Activated CD4-positive, alpha-beta T cell treated with anti-CD3 and anti-CD28 coated beads for 48 hours (primary cell): ENCODE results near the gene RELL2.
A peak's percentile ranks its signal among the peaks of the same experiment; 100 is the strongest.

ENCODE experiments used
- DNase-seq: peaks from one replicate; pipeline ENCODE4 v3.0.0-alpha.2; 2020

The RELL2 gene

DNA sequence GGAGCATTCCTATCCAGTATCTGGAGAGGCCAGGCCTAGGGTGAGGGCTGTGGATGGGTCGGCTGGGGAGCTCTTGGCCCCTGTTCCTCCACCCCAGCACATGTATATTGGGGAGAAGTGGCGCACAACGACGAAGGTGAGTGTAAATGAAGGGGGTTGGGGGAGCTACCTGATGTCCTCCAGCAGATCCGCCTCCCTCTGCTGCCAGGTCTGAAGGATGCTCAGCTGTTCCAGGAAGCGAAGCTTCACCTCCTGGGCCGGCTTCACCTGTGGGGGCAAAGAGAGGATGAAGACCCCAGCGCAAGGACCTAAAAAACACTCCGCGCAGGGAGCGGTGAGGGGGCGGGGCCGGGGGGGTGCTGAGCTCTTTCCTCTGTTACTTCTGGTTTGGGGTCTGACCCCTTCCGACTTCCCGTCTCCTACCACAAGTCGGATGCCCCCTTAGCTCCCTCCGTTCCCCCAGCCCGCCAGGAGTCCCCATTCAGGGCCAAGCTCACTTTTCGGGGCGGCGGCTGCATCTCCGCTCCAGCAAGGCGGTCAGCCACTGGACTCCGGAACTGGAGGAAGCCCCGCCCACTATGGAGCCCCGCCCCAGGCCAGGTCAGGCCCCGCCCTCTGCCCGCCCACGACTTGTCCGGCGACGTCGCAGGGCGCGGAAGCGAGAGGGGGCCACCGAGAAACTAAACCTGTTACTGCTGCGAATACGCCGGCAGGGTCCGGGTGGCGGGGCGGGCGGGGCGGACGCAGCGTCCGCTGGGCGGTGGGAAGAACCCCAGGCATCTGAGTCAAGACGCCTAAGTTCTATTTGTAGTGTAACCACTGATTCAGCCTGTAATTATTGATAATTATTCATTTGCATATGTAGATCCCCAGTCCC is 14.3 kb downstream of the RELL2 start, which contains the start of gene FCHSD1:
Gene FCHSD1, minus strand, starts transcription at position 568 of the 877 bp plus-strand sequence. Its CDS starts 50 bp downstream, at position 518.
- DNase-seq, result peak; percentile 85

DNA sequence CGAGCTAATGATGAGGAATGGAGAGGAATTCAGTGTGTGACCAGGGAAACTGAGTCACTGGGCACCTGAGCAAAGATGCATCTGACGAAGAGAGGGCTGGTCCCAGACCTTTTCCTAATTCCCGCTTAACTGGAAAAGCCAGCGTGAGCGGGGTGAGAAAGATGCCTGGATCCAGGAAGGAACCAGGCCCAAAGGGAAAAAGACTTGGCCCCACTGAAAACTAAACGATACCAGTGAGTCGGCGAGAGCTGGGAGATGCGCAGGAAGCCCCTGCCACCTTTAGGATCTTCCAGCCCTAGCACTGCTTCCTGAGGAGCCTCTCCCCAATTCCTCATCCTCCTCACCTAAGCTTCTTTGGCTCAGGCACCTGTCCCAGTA is 14.9 kb downstream of the RELL2 start:
- DNase-seq, result no peak

DNA sequence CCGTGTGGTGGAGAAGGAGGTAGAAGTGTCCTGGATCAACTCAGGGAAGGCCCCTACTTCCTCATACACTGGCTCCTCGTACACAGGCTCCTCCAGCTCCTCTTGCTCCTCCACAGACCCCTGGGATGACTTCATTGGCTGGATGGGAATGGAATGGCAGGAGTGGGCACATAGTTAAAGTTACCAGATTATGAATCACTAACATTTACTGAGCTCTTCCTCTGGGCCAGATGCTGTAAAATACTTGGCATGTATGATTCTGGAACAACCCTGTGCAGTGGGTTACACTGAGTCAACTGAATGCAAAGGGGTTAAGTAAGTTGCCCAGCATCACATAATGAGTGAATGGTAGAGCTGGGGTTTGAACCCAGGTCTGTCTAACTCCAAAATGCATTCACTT is 17.5 kb downstream of the RELL2 start:
- DNase-seq, result no peak

DNA sequence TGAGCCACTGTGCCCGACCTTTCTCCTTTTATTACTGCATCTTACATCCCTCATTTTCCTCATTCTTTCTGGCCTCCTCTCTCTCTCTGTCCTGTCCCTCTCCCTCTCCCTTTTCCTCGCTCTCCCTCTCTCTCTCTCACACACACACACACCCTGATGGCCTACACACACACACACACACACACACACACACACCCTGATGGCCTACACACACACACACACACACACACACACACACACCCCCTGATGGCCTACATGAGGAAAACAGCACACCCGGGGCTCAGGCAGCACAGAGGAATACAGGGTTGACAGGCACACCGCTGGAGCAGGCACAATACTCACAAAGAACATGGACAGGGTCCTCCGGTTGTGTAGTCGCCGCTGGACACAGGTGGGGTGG is 18.2 kb downstream of the RELL2 start:
- no peak for DNase-seq

DNA sequence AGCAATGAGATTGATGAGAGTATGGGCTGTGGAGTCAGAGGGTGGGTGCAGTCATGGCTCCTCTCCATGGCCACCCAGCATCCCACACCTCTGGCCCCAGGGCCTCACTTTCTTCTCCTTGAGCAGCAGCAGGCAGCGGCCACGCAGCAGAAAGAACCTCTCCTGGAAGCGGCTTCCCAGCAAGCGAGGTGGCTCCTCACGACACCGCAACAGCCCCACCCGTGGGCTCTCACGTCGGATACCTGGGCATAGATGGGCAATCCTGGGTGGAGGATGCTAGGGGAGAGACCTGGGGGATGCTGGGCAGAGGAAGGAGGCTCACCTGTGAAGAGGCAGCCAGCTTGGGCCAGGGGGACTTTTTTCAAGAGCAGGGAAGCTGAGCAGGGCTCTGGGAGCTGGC is 19.6 kb downstream of the RELL2 start:
- DNase-seq, result no peak

DNA sequence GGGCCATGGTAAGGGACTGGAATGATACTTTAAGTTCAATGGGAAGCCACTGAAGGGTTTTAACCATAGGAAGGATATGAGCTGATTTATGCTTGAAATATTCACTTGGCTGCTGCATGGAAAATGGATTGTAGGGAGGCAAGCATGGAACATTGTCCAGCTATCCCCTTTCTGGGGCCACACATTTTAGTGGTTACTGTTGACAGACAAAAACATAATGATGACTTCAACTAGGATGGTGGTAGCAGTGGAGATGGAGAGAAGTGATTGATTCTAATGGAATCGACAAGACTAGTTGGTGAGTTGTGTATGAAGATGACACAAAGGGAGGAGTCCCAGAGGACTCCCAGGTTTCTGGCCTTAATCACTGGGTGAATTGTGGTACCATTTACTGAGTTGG is 20.6 kb downstream of the RELL2 start:
- DNase-seq, result no peak

DNA sequence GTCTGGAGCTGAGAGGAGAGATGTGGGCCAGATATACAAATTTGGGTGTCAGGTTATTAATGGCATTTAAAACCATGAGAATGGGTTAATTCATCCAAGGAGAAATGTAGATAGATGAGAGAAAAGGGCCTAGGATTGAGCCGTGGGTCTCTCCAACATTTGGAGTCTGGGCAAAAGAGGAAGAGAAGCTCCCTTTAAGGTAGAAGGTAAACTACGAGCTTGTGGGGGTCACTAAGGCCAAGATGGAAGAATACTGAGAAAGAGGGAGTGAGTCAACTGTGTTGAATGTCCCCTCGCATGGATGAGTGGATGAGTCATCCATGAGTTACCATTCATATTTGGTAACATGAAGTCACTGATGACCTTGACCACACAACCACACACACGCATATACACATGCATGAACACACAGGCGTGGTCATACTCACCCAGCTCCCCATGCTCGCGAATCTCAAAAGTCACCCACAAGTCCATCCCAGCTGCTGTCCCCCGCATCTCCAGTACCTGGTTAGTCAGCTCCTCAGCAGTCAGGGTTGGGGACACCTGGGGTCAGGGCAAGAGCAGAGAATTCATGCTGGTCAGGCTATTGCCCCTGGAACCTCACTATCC is 21.2 kb downstream of the RELL2 start:
- DNase-seq, result no peak

DNA sequence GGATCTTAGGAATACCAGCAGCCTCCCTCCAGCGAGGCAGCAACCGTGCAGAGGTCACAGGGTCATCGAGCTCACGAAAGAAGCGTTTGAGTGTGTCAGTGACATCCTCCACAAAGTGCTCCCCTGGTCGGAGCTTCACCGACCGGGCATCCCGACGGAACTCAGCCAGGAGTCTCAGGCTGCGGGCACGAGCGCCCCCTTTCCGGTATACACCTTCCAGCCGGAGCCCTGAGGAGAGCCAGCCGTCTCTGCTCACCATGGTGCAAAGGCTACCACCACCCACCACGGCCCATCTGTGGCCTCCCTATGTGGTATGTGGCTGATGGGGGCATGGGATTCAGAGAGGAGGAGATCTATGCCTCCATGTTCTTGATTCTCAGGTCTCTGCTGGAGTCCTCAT is 25.2 kb downstream of the RELL2 start:
- no peak for DNase-seq

DNA sequence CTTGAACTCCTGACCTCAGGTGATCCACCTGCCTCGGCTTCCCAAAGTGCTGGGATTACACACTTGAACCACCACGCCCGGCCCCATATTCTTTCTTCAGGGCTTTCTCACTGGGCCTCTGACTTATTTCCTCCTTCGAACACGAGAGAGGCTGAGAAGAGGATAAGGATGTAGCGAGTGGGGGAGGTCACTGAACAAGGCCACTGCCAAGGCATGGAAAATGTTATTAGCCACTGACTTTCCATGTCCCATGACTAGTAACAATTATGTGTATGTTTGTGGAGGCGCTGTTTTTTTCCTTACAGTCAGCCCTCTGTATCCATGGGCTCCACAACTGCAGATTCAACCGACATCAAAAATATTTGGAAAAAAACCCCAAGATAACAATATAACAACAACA is 26.7 kb downstream of the RELL2 start:
- DNase-seq, result no peak

DNA sequence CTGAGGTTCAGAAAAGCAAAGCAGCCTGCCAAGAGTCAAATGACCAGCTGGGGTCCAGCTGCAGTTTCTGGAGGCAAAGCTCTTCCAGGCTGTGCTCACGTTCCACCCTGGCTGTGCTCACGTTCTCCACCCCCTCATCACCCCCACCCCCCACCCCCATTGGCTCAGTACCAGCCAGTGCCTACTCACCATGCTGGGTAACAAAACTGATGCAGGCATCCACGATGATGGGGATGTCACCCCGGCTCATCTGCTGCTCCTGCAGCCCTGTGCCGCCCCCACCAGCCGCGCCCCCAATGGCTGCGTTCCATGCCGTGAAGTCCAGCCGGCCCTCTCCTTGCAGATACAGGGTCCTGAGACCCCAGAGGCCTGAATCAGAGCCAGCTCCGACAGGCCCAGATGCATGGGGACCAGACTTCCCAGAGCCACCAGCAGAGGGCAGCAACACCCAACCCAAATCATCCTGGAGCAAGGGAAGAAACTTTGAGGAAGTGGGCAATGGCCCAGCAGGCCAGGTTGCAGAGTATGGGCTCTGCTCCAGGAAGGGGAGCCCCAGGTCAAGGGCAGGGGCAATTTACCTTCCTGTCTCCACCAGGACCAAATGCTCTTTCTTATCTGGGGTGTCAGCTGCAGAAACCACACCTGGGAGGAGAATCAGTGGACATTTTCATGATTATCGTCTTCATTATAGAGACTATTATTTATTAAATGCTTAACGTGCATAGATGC is 28.1 kb downstream of the RELL2 start:
- DNase-seq, result peak; percentile 83

DNA sequence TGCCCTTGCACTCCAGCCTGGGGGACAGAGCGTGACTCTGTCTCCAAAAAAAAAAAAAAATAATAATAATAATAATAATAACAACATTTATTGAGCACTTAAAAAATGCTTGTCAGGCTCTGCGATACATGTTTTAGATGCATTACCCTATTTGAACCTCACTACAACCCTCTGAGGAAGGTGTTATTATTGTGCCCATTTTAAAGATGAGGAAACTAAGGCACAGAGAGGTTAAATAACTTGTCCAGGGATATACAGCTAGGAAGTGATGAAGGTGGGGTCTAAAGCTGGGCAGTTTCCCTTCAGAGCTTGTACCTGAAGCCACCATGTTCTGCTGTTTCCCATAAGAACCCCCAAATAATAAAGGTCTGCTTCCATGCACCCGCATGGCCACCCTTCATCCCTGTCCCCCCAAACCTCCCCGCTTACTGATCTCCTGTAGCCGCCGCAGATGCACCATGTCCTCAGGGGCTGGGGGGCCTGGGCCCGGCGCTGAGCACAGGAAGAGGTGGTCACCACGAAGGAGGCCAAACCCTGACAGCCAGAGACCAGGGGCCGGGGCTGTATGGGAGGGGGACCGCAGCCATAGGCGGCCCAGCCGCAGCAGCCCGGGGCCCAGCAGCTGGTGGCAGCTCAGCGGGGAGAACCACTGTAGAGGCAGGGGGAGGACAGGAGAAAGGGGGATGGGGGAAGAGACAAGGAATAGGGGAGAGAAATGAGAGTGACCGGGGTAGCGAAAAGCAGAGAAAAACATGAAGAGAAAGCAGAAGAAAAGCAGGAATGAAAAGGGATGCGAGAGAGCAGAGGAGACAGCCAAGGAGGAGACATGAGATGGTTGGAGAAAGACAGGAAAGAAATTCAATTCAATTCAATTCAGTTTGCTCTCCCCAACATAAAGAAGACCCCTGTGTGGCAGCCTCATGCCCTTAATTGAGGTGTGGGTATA is 29.5 kb downstream of the RELL2 start:
- no peak for DNase-seq

DNA sequence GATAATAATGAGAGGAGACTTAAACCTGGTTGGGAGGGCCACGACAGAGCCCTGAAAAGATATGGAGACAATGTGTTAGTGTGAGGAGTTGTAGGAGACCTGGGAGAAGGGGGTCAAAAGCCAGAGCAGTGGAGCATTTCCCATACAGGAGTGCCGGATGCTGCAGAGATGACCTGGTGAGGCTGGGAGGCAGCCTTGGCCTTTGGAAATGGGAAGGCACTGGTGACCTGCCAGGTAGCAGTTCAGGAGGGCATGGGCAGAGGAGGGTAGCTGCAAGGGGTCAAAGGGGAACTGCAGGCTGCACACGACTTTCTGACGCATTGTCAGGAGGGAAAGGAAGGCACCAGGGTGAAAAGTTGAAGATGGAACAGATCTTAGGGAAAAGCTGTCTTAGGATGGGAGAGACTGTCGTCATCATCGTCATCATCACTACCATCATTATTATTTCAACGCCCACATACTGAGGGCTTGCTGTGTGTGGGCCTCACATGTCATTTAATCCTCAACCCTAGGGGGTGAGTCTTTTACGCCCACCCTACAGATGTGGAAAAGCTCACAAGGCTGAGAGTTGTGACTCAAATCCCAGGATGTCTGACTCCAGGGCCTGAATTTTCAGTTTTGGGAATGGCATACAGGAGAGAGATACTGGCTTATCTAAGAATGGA is 31.9 kb downstream of the RELL2 start:
- DNase-seq, result no peak

DNA sequence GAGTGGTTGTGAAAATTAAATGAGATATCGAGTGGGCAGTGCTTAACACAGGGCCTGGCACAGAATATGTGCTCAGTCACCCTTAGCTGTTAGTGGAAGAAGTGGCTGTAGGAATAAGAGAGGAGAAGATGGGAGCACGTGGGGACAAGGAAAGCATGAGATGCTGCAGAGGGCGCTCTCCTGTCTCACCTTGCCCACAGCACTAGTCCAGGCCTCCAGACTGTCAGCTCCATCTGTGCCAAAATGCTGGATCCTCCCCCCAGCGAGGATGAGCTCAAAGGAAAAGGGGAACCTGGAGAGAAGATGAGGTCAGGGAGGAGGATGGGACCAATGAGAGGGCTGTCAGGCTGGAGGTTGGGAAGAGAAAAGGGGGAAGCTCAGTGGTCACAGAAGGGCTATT is 32.7 kb downstream of the RELL2 start:
- DNase-seq, result no peak

DNA sequence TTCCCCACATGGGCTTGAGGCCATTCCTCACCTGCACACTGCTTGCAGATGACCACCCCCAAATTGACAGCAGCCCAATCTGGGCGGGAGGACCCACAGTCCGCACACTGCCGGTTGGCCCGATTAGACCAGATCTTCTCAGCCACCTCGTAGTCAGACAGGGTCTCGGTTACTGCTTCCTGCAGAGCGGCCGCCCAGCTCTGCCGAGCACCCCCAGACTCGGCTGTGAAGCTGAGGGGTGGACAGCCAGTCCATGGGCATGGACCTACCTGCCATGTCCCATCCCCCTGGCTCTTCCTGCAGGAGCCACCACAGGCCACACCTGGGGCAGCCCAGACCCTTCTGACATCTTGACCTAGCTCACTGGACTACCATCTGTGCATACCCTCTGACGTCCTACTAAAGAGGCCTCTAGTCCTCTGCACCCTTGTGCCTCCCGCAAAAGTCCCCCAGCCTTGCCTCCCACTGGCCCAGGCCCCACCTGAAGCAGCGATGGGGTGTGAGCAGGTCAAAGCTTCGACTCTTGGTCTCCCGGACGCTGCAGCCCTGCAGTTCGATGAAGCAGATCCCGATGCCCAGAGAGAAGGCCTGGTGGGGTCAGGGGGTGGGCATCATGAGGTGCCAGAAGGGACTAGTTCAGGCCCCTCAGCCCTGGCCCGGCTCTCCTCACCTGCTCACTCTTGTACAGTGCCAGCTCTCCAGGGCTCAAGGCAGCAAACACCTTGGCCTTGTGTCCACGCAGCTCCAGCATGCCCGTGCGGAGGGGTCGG is 35.5 kb downstream of the RELL2 start:
- DNase-seq, result no peak

DNA sequence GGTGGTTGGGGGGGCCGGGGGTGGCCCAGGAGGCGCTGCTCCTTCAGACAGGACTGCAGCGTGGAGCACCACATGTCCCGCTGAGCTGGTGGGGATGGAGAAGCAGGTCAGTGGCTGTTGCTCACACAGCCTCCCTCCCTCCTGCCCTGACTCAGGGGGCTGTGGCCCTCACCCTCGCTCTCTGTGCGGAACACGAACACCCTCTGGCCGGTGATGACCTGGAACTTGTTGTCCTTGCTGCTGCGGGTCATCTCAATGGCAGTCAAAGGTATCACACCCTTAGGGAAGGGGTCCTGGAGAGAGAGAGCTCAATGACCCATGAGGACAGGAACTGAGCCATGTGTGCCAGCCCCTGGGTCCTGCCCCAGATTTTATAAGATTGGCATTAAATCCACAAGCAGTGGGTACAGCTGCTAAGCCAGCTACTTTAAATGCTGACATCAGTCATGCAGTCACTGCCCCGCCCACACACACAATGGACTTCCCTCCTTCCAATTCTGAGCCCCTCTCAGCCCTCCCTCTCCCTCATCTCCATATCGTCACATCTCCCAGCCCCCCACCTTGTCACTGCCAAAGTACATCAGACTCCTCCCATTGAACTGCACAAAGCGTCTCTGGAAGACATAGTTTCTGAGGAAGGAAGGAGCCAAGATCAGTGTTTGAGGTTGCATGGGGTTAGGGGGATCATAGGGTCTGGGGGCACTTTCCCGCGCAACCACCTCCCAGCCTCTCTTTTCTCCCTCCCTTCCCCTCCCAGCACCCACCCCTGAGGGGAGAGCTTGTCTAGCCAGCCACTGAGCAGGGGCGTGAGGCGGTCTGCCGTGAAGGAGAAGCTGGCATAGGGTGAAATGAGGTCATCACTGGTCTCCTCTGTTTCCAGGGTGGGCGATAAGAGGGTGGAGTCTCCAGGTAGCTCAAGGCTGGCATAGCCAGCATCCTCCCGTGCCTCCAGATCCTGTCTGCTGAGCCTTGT is 36.3 kb downstream of the RELL2 start:
- DNase-seq, result no peak

DNA sequence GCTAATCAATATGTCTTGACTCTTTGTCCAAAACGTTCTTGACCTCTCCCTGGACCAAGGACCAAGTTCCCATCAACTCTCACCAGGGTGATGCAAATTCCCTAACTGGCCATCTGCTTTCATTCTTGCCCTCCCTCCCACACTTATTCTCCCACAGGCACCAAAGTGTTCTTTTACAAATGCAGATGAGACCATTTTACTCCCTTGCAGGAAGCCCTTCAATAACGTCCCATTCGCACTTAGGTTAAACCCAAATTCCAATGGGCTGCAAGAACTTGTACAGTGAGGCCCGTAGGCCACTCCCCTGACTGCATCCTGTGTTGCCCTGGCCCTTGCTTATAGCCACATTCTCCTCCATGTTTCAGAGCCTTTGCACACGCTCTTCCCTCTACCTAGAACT is 38.0 kb downstream of the RELL2 start:
- DNase-seq, result no peak

DNA sequence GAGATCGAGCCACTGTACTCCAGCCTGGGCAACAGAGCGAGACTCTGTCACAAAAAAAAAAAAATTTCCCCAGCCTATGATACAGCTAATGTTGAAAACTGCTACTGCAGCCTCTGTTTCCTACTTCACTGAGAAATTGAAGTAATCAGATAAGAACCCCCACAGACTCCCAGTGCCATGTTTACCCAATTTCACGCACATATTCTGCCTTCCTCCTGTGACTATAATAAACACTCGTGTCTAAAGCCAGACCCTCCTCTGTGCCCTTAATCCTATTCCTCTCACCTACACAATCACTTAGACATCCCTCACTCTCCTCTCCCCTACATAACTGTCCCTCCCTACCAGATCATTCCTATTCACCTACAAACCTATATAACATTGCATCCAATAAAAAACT is 38.9 kb downstream of the RELL2 start:
- DNase-seq, result no peak

DNA sequence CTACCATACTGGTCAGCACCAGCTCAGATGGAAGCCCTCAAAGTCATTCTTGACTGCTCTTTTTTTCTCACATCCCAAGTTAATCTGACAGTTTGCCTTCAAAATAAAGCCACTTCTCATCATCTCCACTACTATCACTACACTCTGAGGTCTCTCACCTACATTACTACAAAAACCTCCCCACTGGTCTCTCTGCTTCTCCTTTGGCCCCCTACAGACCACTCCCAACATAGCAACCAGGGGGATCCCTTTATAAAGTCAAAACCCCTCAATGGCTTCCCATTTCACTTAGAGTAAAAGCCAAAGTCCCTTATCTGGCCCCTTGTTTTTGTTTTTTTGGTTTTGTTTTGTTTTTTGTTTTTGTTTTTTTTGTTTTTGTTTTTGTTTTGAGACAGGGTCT is 40.6 kb downstream of the RELL2 start:
- DNase-seq, result no peak

DNA sequence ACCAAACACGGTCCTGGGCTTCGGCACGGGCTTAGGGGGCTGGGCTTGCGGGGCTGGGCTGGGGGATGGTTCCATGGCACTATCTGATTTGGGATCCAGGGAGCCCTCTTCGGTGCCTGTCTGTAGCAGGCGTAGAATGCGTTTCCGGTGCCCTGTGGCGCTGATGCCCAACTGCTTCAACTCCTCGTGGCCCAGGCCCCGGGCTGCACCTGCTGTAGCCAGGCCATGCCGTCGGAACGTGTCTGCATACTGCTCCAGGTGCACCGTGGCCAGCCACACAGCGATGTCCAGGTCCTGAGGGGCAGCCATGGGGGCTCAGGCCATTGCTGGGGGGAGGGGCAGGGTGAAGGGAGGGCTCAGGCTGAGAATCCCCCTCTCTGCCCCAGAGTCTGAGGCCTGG is 43.4 kb downstream of the RELL2 start:
- DNase-seq, result no peak

DNA sequence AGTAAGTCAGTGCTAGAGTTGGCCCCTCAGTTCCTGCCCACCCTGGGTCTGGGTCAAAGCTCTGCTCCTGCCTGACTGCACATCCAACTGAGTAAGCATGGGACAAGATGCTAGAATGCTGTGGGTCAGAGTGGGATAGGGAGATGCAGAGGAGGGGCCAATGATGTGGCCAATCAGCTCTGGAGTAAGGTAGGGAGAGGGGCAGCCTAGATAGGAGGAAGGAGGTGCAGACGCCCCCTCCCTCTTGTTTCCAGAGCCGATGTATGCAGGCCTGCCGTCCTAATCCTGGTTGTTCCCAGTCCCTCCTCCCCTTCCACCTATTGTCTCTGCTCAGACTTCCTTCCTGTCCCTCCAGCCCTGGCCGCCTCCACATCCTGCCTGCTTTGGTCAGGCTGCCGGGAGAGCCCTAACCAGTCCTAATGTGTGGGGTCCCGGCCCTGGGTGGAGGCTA is 44.0 kb downstream of the RELL2 start:
- DNase-seq, result no peak
